ENCODE results near the gene QPCTL.
A peak's percentile ranks its signal among the peaks of the same experiment; 100 is the strongest.
"Not testable (repeated sequence)": the region's sequence is repeated elsewhere in the genome, so short reads cannot be mapped to it uniquely, and the experiment has no call there.

The QPCTL gene

GRCh38 chr19:45676851-45677263 lies 15.6 kb upstream of the QPCTL start:
- DNase-seq (ENCODE audit: low spot score), result no peak

- peak; percentile 63 for DNase-seq (ENCODE audit: low spot score)
Measured at GRCh38 chr19:45677351-45678230, 14.9 kb upstream of the QPCTL start.

- DNase-seq (ENCODE audit: low spot score), result peak; percentile 83
Measured at GRCh38 chr19:45681391-45682015, 11.0 kb upstream of the QPCTL start.

GRCh38 chr19:45682117-45682516 lies 10.3 kb upstream of the QPCTL start:
- no peak for DNase-seq (ENCODE audit: low spot score)

GRCh38 chr19:45682908-45683307 lies 9.6 kb upstream of the QPCTL start:
- no peak for DNase-seq (ENCODE audit: low spot score)

- not testable (repeated sequence) for DNase-seq (ENCODE audit: low spot score)
Measured at GRCh38 chr19:45685045-45685444, 7.4 kb upstream of the QPCTL start.

- no peak for DNase-seq (ENCODE audit: low spot score)
Measured at GRCh38 chr19:45687599-45687998, 4.9 kb upstream of the QPCTL start.

GRCh38 chr19:45691516-45692186 lies 815 bp upstream of the QPCTL start, which contains the start of gene SNRPD2:
TSS of gene SNRPD2 (minus strand) at chr19:45691953. CDS start at chr19:45691888, 65 bp downstream.
- DNase-seq (ENCODE audit: low spot score), result peak; percentile 97

GRCh38 chr19:45693106-45693788 lies 781 bp downstream of the QPCTL start:
- DNase-seq (ENCODE audit: low spot score), result peak; percentile 73

- DNase-seq (ENCODE audit: low spot score), result no peak
Measured at GRCh38 chr19:45701676-45702075, 9.2 kb downstream of the QPCTL start.

- no peak for DNase-seq (ENCODE audit: low spot score)
Measured at GRCh38 chr19:45705115-45705514, 12.6 kb downstream of the QPCTL start.

GRCh38 chr19:45705710-45706415 lies 13.4 kb downstream of the QPCTL start:
- DNase-seq (ENCODE audit: low spot score), result no peak

- no peak for DNase-seq (ENCODE audit: low spot score)
Measured at GRCh38 chr19:45710356-45711130, 18.1 kb downstream of the QPCTL start.

GRCh38 chr19:45711851-45712698 lies 19.6 kb downstream of the QPCTL start:
- no peak for DNase-seq (ENCODE audit: low spot score)

GRCh38 chr19:45712699-45713067 lies 20.2 kb downstream of the QPCTL start:
- no peak for DNase-seq (ENCODE audit: low spot score)

GRCh38 chr19:45713141-45713540 lies 20.7 kb downstream of the QPCTL start:
- no peak for DNase-seq (ENCODE audit: low spot score)

GRCh38 chr19:45715139-45715538 lies 22.7 kb downstream of the QPCTL start:
- DNase-seq (ENCODE audit: low spot score), result no peak

- DNase-seq (ENCODE audit: low spot score), result no peak
Measured at GRCh38 chr19:45716359-45717130, 24.1 kb downstream of the QPCTL start.
